SU-DHL-6 (cell line): ENCODE results near the gene SUGCT.

ENCODE experiments used
- H2AFZ ChIP-seq: fragments of 200-600 bp; sonication (generic); 2 replicates; pipeline ENCODE4 v1.6.1; 2014; ENCODE audit warnings: low read depth, mild to moderate bottlenecking, moderate library complexity, mixed read lengths, antibody characterized with exemption, low read length; ENCODE audit not compliant: severe bottlenecking
- H3F3A ChIP-seq: fragments of 200-600 bp; shearing (Covaris generic); 2 replicates; pipeline ENCODE4 v1.6.0; 2016; ENCODE audit warnings: antibody characterized with exemption, mild to moderate bottlenecking; ENCODE audit not compliant: insufficient read depth
- H3K27ac ChIP-seq: fragments of 200-600 bp; sonication (generic); 2 replicates; pipeline ENCODE4 v1.5.1; 2016; ENCODE audit warnings: low read depth, mild to moderate bottlenecking, low read length, moderate library complexity, mixed read lengths
- H3K27me3 ChIP-seq: fragments of 200-600 bp; sonication (generic), shearing (Covaris generic); 2 replicates; pipeline ENCODE4 v1.6.0; 2014; ENCODE audit warnings: mild to moderate bottlenecking, low read length
- H3K36me3 ChIP-seq: fragments of 200-600 bp; sonication (generic); 2 replicates; pipeline ENCODE4 v1.6.1; 2014; ENCODE audit warnings: mild to moderate bottlenecking, low read length, mixed read lengths
- H3K4me2 ChIP-seq: fragments of 300-600, 200-600 bp; shearing (Covaris generic), sonication (generic); 2 replicates; pipeline ENCODE4 v1.6.0; 2014; ENCODE audit warnings: low read length, low read depth, mild to moderate bottlenecking; ENCODE audit not compliant: poor library complexity, severe bottlenecking
- H3K4me3 ChIP-seq: fragments of 200-600 bp; sonication (generic); 2 replicates; pipeline ENCODE4 v1.5.1; 2014; ENCODE audit warnings: antibody characterized with exemption, low read length, mild to moderate bottlenecking, mixed read lengths; ENCODE audit not compliant: insufficient read depth, poor library complexity, severe bottlenecking
- H3K79me2 ChIP-seq: fragments of 200-600 bp; sonication (generic); 2 replicates; pipeline ENCODE4 v1.6.1; 2014; ENCODE audit warnings: mild to moderate bottlenecking, low read length, moderate library complexity; ENCODE audit not compliant: insufficient read depth
- H3K9ac ChIP-seq: fragments of 200-600 bp; sonication (generic); 2 replicates; pipeline ENCODE4 v1.7.0; 2014; ENCODE audit warnings: mild to moderate bottlenecking, low read length
- H3K9me2 ChIP-seq: fragments of 200-600 bp; sonication (generic); replicated peaks from 2 replicates; pipeline ENCODE4 v1.6.1; 2014; ENCODE audit warnings: low read length; ENCODE audit not compliant: insufficient read depth
- H3K9me3 ChIP-seq: fragments of 200-600 bp; sonication (generic); 2 replicates; pipeline ENCODE4 v1.6.1; 2014; ENCODE audit warnings: low read length, mixed read lengths; ENCODE audit not compliant: insufficient read depth
- H4K20me1 ChIP-seq: fragments of 200-600 bp; sonication (generic); 2 replicates; pipeline ENCODE4 v1.6.1; 2014; ENCODE audit warnings: low read depth, mild to moderate bottlenecking, antibody characterized with exemption, low read length, moderate library complexity, mixed read lengths
- CTCF ChIP-seq: fragments of 200-600 bp; sonication (generic); IDR thresholded peaks from one replicate; pipeline ENCODE4 v1.5.1; 2017; ENCODE audit warnings: antibody characterized with exemption, mild to moderate bottlenecking, low read length, moderate library complexity; ENCODE audit not compliant: insufficient read depth, poor library complexity, severe bottlenecking
- EZH2phosphoT487 ChIP-seq: fragments of 200-600 bp; sonication (generic), shearing (Covaris generic); conservative IDR thresholded peaks from 2 replicates; pipeline ENCODE4 v1.6.1; 2018; ENCODE audit warnings: mild to moderate bottlenecking, antibody characterized with exemption, low read length, moderate library complexity, mixed read lengths

Gene SUGCT

GRCh38 chr7:40659231-40659630 lies 524.4 kb downstream of the SUGCT start:
- no peaks in the 10 kb centered on the region for H3K36me3 ChIP-seq
- no peak overlapping the region for H3K27ac ChIP-seq
- no peak for TF ChIP-seq CTCF
- TF ChIP-seq EZH2phosphoT487, result no peak
- H3K9ac ChIP-seq, result no peak overlapping the region
- H3K9me2 ChIP-seq, result no peaks in the 10 kb centered on the region
- no peaks in the 10 kb centered on the region for H3K27me3 ChIP-seq
- no peaks in the 10 kb centered on the region for H3K9me3 ChIP-seq
- H2AFZ ChIP-seq, result no peak overlapping the region
- no peaks in the 10 kb centered on the region for H4K20me1 ChIP-seq
- no peaks in the 10 kb centered on the region for H3K79me2 ChIP-seq
- H3K4me3 ChIP-seq, result no peak overlapping the region
- no peaks in the 10 kb centered on the region for H3F3A ChIP-seq
- no peak overlapping the region for H3K4me2 ChIP-seq

DNA sequence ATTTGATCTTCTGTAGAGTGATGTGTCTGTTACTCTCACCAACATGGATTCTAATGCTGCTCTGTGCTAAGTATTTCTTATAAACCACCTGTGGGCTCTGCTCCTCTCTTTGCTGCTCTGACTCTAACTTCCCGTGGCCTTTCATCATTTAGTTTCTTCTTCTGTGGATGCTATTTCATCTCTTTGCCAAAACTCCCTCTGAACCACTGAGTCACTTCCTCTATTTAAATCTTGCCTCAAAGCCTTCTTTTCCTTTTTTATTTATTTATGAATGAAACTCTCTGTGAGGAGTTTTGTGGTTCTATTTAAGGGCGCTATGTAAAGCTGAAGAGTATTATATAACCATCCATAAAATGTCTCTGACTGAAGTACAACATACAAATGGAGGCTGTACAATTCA lies 538.5 kb downstream of the SUGCT start:
- no peak overlapping the region for H3K9ac ChIP-seq
- H3K36me3 ChIP-seq, result no peaks in the 10 kb centered on the region
- H3K9me3 ChIP-seq, result no peaks in the 10 kb centered on the region
- no peaks in the 10 kb centered on the region for H4K20me1 ChIP-seq
- TF ChIP-seq EZH2phosphoT487 (no peak), CTCF (no peak)
- H3F3A ChIP-seq, result no peaks in the 10 kb centered on the region
- H3K4me2 ChIP-seq, result no peak overlapping the region
- H3K27ac ChIP-seq, result no peak overlapping the region
- H2AFZ ChIP-seq, result no peak overlapping the region
- H3K9me2 ChIP-seq, result no peaks in the 10 kb centered on the region
- H3K4me3 ChIP-seq, result no peak overlapping the region
- no peaks in the 10 kb centered on the region for H3K79me2 ChIP-seq
- H3K27me3 ChIP-seq, result no peaks in the 10 kb centered on the region

DNA sequence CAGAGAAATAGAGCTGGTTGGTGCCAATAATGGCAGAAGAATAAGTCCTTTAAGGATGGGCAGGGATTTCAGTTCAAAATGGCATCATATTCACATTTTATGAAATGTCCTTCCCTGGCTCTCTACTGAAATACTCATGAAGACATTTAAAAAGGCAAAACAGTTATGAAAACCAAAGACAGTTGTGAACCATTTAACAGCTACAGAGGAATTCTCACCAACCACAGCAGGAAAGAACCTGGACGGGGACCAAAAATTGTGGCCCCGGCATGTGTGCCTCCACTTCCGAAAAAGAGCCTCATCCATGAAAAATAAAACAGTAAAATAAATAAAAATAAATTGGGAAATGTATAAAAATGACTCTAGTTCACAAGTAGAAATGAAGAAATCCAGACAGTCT lies 539.5 kb downstream of the SUGCT start:
- H3K4me2 ChIP-seq, result no peak overlapping the region
- no peaks in the 10 kb centered on the region for H3K27me3 ChIP-seq
- no peaks in the 10 kb centered on the region for H3F3A ChIP-seq
- no peak overlapping the region for H2AFZ ChIP-seq
- no peak overlapping the region for H3K9ac ChIP-seq
- no peaks in the 10 kb centered on the region for H3K9me3 ChIP-seq
- no peaks in the 10 kb centered on the region for H3K36me3 ChIP-seq
- no peak overlapping the region for H3K27ac ChIP-seq
- no peaks in the 10 kb centered on the region for H3K79me2 ChIP-seq
- TF ChIP-seq EZH2phosphoT487, result no peak
- TF ChIP-seq CTCF, result no peak
- no peaks in the 10 kb centered on the region for H4K20me1 ChIP-seq
- H3K9me2 ChIP-seq, result no peaks in the 10 kb centered on the region
- H3K4me3 ChIP-seq, result no peak overlapping the region

DNA sequence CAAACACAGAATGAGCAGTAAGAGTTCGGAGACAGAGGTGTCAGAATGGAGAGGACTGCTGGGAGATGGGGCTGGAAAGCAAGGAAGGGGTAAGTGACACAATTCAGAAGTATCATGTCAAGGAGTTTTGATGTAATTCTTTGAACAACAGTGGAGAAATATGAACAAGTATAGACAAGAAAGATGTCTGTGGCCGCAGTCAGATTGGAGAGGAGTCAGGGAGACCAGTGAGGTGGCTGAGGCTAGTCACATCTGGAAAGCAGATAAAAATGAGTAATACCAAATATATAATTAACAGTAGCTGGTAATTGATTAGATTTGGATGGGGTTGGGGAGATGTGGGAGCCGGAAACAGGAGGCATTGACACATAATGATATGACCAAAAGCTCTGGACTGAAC lies 540.9 kb downstream of the SUGCT start:
- H3K9me2 ChIP-seq, result no peaks in the 10 kb centered on the region
- no peaks in the 10 kb centered on the region for H3K9me3 ChIP-seq
- TF ChIP-seq CTCF (no peak), EZH2phosphoT487 (no peak)

More for the DNA sequence above, 540.9 kb downstream of the SUGCT start:
- Histone ChIP-seq H3F3A (no peaks in the 10 kb centered on the region), H3K36me3 (no peaks in the 10 kb centered on the region), H3K4me2 (no peak overlapping the region), H3K79me2 (no peaks in the 10 kb centered on the region), H3K27ac (no peak overlapping the region), H3K27me3 (no peaks in the 10 kb centered on the region), H2AFZ (no peak overlapping the region), H3K4me3 (no peak overlapping the region), H3K9ac (no peak overlapping the region), H4K20me1 (no peaks in the 10 kb centered on the region)
